Activated CD8-positive, alpha-beta memory T cell treated with anti-CD3 and anti-CD28 coated beads, Interleukin-2, amount 50 U/mL, for 4 hours (primary cell): ENCODE results near the gene TTBK1.
A peak's percentile ranks its signal among the peaks of the same experiment; 100 is the strongest.

Source experiments
- DNase-seq: peaks from one replicate; pipeline ENCODE4 v3.0.0-alpha.2; 2020

The TTBK1 gene

DNA sequence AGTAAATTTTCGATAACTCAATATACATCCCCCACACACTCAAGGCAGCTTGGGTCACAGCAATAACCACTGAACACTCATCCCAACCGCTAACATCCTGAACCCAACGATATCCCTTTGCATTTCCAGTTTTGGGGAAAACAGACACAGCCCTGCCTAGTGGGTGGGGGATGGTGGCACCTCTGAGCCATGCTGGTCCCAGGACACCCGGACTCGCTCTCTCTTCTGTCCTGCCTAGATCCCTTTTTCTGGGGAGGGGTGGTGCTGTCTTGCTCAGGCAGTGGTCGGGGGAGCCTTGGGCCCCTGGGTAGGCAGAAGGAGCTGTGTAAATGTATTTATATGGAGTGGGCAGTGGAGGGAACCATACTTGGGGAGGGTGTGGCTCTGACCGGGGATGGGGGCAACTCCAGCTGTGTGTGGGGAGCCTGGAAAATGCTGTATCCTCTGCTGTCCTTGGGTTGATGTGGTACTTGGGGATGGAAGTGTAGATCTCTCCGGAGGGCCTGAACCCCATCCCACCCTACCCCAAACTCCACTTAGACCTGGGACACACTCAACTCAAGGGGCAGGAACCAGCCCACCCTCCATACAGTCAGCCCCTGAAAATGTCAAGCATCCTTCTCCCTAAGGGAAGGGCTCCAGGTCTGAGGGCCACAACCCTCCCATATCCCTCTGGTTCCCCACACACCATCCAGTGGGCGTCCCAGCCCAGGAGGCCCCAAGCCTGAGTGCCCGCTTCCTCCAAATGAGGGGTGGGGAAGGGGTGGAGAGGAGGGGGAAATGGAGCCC lies 31.0 kb downstream of the TTBK1 start:
- DNase-seq = no peak

DNA sequence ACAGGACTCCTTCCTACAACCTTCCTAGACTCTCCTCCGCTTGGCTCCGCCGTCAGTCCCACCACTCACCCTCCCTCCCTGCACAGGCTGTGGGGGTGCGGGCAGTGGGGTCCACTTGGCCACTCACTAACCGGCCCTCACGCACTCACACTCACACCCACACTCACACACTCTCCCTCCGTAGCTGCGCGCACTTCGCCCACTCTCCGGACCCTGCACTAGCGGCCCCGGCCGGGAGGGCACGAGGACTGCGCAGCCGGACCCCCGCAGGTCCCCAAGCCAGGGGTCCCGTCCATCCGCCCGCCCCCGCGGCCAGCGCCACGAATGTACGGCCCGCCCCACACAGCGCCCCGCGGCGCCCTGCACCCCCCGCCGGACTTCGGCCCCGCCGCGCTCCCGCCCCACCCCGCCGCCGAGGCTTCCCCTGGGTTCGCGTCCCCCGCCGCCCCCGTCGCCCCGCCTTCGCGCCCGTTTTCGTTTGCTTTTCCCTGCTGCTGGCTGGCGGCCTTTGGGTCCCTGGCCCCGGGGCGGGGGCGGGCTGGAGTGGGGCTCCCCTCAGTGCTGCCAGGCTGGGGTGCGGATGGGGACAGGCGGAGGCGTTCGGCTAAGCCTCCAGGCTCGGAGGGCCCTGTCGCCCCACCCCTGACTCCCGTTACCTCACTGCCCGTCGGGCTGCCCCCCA lies 31.8 kb downstream of the TTBK1 start:
- DNase-seq = peak; percentile 48

DNA sequence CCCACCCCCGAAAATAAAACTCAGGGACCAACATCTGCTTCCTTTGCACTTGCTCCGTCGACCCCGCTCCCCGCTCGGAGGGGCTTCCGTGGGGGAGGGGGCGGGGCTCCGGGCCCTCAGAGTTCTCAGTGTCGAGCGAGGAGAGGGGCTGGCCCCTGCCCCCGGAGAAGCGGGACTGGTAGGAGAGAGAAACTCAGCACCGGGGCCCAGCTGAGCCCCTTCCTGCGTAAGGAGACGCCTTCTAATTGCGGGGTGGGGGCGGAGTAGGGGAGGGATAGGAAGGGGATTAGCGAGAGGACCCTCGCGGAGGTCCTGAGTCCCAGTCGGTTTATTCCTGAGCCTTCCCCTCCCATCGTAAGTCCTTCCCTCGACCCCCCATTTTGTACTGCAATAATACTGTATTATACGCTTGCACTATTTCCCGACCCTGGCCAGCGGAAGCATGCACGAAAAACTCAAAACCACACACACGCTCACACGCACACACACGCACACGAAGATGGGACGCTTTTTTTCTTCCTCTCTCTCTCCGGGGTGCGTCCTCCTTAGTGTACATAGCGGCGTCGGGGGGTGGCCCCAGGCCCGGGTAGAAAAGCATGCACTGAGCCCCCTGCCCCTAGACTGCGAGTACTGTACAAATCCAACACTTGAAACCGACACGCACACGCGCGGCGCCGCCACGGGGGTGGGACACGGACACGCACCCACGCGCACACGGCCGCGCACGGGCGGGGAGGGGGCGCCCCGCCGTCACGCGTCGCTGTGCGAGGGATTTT lies 32.7 kb downstream of the TTBK1 start:
- no peak for DNase-seq

DNA sequence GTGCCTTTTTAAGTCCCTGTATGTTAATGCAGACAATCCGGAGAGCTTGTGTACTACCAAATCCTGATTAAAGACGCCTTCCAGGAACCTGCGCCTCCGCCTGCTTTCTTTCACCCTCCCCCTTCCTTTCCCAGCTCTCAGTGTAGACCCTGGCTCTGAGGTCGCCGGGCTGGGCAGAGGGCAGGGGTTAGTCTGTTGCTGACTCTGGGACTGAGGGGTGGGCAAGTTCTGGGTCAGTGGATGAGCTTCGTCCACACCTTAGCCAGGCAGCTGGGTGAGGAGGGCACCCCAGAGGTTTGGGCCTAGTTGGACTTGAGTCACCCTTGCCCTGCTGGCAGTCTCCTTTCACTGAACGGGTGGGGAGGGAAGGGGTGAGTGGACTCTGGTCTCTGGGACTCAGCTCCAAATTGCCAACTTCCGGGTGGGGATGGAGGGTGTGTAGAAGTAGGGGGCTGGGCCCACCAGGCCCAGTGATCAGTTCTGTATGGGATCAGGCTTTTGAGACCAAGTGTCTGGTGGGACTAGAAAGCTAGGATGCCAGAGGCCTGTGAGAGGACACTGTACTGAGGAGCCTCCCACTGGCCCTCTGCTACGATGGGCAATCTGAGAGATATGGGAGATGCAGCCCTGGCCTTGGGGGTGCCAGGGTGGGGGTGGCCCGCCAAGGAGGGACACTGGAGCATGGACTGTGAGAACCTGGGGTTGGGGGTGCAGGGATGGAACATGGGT lies 33.5 kb downstream of the TTBK1 start:
- DNase-seq = no peak

DNA sequence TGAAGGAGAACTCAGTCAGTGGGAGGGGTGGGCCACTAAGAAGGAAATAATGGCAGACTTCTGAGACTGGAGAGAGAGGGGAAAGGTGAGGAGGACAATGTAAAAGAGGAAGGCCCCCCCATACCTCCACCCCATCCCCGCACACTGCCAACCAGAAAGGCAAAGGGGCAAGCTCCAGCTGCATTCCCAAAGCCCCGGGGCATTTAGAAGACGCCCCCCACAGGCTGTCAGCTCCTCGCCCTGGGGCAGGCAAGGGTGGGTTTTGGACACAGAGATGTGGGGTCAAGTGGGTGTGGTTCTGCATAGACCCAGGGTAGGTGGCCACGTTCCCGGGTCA lies 34.0 kb downstream of the TTBK1 start:
- DNase-seq = no peak

DNA sequence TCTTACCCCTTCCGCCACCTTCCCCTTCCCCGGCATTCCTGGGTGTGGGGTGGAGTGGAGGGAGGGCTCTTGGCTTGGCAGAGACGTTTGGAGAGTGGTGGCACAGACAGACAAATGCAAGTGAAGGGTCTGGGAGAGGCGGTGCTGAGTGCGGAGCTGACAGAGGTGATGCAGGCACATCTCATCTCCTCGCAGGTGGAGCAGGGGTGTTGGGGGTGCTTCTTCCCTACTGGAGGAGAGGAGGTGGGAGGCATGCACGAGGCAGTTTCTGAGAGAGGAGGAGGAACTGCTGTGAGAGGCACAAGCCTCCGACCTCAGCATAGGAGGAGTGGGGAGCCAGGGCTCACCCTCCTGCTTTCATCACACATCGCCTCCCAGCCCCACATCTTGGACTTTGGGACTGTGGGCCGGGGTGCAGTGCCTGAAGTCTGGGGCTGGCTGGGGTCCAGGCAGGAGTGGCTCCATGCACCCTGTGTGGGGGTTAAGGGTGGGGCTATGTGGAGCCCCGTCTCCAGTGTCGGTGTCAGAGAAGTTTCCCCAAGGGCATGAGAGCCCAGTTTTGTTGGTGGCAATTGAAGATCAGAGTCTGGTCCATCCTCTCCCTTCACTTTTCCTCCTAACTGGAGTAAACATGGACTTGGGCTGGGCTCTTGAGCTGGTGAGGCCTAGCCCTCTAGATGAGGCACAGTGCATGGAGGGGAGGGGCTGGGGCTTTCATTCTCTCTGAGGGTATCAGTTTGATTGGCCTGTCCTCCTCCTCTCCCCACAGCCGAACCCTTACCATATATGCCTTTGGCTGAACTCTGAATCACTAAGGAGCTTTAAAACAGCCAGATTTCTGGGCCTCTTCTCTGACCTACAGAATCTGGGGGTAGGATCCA lies 34.6 kb downstream of the TTBK1 start:
- no peak for DNase-seq

DNA sequence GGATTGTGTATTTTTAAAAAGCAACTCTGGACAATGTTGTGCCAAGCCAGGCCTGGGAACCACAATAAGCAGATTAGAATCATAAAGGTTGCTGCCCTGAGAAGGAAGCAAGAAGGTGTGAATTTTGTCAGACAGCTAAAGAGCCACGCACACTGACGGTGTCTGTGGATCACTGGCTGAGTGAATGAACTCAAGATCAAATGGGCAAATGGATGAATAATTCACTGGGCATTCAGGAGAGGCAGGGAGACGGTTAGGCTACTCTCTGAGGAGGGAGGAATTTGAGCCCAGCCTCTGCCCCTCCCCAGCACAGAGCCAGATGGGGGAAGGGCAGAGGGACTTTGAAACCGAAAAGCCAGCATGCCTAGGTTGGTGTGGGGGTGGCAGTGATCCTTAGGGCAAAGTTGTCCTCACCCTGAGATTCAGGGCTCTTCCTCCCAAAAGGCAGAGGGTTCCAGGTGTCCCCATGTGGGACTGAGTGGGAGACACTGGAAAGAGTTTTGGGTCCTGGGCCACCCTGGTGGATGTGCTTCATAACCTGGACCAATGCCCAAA lies 35.3 kb downstream of the TTBK1 start:
- no peak for DNase-seq

DNA sequence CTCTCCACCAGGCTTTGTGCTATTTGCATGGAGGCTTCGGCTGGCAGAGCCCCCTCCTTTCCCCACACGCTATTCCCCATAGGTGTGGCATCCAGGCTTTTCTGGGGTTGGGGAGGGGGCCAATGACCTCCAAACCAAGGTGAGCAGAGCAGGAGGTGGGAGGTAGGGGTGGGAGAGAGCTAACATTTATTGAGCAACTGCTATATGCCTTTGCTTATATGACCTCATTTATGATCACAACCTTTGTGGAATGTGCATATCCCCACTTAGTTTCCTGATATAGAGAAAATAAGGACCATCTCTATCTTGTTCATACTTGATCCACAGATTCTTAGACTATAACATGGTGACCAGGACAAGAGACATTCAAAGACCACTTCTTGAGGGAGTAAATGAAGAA lies 37.0 kb downstream of the TTBK1 start:
- no peak for DNase-seq

DNA sequence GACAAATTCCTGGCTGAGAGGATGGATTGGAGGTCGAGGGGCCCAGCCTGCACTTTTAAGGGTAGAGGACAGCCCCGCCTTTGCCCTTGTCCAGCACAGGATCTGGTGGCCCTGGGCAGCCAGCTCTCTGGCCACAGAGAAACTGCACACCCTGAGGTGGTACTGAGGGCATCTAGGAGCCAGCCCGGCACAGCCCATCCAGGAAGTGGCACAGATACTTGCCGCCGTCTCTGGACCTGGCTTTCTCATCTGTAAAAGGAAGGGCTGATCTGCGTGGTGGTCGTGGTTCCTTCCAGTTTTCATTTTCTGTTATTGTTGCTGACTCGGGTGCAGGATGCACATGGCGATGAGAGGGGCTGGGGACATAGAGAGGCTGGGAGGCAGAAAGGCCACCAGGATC lies 38.8 kb downstream of the TTBK1 start:
- DNase-seq = no peak

DNA sequence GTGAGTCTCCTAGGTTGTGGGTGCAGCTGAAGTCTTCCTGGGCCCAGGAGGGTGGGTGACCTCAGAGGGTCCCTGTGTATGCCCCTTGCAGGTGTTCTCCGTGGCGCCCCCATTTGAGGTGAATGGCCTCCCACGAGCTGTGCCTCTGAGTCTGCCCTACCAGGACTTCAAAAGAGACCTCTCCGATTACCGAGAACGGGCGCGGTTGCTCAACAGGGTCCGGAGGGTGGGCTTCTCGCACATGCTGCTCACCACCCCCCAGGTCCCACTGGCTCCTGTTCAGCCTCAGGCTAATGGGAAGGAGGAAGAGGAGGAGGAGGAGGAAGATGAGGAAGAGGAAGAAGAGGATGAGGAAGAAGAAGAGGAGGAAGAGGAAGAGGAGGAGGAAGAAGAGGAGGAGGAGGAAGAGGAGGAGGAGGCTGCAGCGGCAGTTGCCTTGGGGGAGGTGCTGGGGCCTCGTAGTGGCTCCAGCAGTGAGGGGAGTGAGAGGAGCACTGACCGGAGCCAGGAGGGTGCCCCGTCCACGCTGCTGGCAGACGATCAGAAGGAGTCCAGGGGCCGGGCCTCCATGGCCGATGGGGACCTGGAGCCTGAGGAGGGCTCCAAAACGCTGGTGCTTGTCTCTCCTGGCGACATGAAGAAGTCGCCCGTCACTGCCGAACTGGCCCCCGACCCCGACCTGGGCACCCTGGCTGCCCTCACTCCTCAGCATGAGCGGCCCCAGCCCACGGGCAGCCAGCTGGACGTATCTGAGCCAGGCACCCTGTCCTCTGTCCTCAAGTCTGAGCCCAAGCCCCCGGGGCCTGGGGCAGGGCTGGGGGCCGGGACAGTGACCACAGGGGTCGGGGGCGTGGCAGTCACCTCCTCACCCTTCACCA lies 39.6 kb downstream of the TTBK1 start:
- no peak for DNase-seq

DNA sequence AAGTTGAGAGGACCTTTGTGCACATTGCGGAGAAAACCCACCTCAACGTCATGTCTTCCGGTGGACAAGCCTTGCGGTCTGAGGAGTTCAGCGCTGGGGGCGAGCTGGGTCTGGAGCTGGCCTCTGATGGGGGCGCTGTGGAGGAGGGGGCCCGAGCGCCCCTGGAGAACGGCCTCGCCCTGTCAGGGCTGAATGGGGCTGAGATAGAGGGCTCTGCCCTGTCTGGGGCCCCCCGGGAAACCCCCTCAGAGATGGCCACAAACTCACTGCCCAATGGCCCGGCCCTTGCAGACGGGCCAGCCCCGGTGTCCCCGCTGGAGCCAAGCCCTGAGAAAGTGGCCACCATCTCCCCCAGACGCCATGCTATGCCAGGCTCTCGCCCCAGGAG lies 40.2 kb downstream of the TTBK1 start:
- DNase-seq = no peak

DNA sequence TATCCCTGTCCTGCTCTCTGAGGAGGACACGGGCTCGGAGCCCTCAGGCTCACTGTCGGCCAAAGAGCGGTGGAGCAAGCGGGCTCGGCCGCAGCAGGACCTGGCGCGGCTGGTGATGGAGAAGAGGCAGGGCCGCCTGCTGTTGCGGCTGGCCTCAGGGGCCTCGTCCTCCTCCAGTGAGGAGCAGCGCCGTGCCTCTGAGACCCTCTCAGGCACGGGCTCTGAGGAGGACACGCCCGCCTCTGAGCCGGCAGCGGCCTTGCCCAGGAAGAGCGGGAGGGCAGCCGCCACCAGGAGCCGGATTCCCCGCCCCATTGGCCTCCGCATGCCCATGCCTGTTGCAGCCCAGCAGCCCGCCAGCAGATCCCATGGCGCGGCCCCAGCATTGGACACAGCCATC lies 40.6 kb downstream of the TTBK1 start:
- no peak for DNase-seq

DNA sequence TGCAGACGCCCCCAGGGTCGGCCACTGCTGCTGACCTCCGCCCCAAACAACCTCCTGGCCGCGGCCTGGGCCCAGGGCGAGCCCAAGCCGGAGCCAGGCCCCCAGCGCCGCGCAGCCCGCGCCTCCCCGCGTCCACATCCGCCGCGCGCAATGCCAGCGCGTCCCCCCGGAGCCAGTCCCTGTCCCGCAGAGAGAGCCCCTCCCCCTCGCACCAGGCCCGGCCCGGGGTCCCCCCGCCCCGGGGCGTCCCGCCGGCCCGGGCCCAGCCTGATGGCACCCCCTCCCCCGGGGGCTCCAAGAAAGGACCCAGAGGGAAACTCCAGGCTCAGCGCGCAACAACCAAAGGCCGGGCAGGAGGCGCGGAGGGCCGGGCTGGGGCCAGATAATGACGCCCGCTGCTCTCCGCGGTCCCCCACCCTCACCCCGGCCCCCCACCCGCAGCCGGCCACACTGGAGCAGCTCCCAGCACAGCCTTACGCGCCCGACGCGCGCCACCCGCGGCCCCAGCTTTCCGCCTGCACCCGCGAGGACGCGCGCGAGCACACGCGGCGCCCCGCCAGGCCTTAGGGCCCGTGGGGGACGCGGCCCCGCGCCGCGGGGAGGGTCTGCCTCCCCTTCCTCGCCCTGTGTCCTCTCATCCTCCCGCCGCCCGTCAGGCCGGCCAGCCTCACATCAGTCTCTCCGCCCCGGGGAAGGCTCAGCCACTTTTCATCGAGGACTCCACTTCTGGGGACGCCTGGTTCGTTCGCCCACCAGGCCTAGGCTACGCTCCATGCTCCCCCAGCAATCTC lies 41.9 kb downstream of the TTBK1 start:
- DNase-seq = no peak

DNA sequence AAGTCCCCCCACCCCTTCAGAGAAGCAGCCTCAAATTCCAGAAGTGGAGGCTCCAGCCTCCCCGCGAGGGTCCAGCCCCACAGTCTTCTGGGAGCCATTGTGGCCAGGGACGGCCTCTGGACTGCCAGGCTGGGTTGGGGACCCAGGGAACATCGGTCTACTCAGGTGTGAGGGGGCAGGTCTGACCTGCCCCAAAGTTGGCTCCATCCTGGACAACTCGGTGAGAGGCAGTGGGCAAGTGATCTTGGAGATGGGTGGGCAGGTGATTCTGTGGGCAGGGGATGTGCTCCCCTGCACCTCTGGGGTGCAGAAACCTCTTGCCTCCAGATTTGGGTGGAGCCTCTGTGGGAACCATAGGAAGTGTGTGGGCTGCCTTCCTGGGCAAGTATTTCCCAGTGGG lies 42.6 kb downstream of the TTBK1 start:
- DNase-seq = no peak

DNA sequence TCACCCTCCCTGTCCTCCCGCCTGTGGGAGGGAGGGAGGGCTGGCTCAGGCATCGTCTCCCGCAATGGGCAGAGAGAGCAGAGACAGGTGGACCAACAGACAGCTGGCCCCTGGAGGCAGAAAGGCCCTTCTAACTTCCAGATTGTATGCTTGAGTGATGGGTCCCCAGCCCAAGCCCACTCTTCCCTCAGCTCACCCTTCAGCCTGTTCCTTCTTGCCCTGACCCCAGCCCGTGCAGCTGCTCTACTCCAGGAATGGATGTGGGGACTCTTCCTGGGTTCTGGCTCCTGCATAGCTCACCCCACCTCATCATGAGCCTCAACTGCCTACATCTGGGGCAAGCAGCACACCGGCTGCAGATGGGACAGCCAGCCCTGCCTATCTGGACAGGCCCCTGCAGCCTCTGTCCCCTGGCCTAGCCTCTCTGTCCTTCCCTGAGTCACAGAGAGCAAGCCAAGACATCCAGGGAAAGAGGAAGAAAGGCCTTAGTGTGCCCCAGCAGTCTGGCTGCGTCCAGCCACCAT lies 43.2 kb downstream of the TTBK1 start:
- DNase-seq = no peak

DNA sequence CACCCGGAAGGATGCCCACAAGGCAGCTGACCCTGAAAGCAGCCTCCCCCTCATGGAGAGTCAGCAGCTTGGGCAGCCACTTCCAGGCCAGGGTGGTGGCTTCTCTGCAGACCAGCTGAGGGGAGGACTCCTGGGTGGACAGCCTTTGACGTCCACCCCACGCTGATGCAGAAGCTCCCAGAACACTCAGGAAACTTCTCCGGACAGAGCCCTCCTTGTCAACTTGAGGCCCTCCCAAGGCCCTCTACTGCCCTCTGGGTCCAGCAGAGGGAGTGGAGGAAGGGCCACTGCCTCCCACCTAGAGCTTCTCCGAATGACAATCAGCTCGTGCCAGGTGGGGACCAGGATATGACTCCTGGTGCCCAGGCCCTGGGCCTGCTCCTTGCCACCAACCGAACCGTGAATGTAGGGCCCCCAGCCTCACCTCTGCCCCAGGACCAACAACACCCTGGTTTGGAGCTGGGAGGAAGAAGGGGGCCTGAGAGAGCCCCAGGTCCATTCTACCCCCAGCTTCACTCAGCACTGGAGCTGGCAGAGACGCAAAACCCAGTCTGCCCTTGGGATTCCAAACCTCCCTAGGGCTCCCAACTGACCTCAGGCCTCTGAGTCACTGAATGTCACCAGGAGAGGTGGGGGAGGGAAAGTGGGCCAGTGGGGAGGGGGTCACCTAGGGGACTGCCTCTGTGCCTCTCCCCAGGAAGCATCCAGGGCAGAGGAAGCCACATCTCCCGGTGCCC lies 43.9 kb downstream of the TTBK1 start:
- no peak for DNase-seq

DNA sequence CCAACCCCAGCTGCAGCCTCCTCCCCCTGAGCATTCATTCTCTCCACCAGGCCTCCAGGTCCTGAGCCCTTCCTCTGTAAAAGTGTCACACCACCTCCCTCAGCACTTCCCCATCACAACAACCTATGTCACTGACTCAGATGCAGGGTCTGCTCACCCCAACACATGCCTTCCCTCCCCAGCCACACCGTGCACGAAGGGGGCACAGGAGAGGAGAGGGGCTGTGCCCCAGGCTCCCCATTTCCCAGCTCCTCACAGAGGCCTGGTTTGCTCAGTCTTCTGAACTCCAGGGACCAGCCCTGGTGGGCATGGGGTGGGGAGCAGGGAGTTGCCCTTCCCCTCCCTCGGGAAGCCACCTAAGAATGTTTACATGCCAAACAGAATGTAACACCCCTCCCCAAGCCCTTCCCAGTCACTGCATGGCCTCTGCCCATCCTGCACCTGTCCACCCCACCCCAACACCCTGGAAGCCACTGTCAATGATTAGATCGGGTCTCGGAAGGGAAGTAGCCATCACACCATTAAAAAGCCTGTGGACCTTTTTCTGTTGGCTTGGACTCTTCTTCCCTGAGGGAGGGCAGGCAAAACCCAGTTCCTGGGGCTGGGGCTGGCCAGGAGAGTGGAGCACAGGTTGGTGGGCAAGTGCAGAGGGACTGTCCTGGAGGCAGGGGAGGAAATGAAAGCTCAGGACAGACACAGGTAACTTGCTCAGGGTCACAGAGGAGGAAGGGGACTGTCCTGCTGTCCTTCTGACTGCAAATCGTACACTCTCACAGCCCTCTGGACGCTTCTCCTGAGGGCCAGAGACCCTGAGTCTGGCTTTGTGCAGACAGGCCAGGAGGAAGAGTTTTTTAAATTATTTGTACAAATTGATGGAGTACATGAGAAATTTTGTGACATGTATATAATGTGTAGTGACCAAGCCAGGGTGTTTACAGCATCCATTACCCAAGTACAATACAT lies 44.7 kb downstream of the TTBK1 start:
- DNase-seq = no peak

DNA sequence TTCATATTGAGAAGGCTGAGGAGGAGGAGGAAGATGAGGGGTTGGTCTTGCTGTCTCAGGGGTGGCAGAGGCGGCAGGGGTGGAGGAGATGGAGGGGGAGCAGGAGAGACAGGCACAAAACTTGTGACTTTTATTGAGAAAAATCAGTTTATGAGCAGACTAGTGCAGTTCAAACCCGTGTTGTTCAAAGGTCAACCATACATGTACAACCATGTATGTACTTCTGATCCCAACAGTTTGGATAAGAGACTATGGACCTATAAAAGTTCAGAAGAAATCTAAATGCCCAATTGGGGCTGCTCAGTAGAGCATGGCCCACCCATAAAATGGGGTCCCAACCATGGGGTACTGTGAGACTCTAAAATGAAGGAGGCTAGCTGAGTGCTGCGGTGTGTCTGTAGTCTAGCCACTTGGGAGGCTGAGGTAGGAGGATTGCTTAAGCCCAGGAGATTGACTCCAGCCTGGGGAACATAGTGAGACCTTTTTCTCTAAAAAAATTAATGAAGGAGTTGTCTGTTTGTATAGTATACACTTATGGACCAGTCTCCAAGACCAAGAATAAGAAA lies 47.1 kb downstream of the TTBK1 start:
- no peak for DNase-seq
